HEK293 (cell line): Measurements from ENCODE around the gene TRAF3IP3.

Source experiments
- CTCF ChIA-PET: fragments of 350-600 bp; formaldehyde crosslinking; extraction: SDS; loops from one replicate; lab custom pipeline; 2021; ENCODE audit warnings: antibody characterized with exemption; lab: Yijun Ruan, JAX
- POLR2A ChIA-PET: fragments of 300-600 bp; formaldehyde crosslinking; extraction: SDS; loops from one replicate; lab custom pipeline; 2020; ENCODE audit warnings: antibody characterized with exemption, inconsistent platforms; lab: Yijun Ruan, JAX
- H3K27ac ChIP-seq: fragments of 200-500 bp; sonication (Bioruptor generic); 2 replicates; pipeline ENCODE4 v1.5.1; 2014; ENCODE audit warnings: low read depth, low read length, control low read depth, inconsistent platforms; ENCODE audit errors: extremely low read depth
- H3K36me3 ChIP-seq, 2 experiments: fragments of 200-500 bp in 1 of 2; sonication (Bioruptor generic) in 1 of 2; 1 replicate in 1 of 2; 2 replicates in 1 of 2; pipeline ENCODE4 v1.5.1; 2014 to 2017; ENCODE audit warnings: inconsistent platforms in 2 of 2, low read length in 2 of 2; ENCODE audit not compliant: control insufficient read depth in 2 of 2, insufficient read depth in 1 of 2
- H3K4me1 ChIP-seq: fragments of 200-500 bp; sonication (Bioruptor generic); 2 replicates; pipeline ENCODE4 v1.5.1; 2014; ENCODE audit warnings: mild to moderate bottlenecking, low read length, inconsistent platforms; ENCODE audit not compliant: control insufficient read depth, insufficient read depth
- H3K4me3 ChIP-seq: 2 replicates; pipeline ENCODE4 v1.5.1; 2011; ENCODE audit warnings: low read depth, mild to moderate bottlenecking, control low read depth, low read length, moderate library complexity
- H3K9me3 ChIP-seq: fragments of 200-500 bp; sonication (Bioruptor generic); 2 replicates; pipeline ENCODE4 v1.5.1; 2014; ENCODE audit warnings: low read depth, low read length, inconsistent platforms; ENCODE audit not compliant: control insufficient read depth, insufficient read depth
- CTCF ChIP-seq: fragments of 450-650 bp; formaldehyde crosslinking; IDR thresholded peaks from 2 replicates; pipeline ENCODE4 v1.5.1; 2016; ENCODE audit warnings: missing biosample characterization, missing genetic modification characterization
- FEZF1 ChIP-seq: fragments of 450-650 bp; formaldehyde crosslinking; IDR thresholded peaks from 2 replicates; pipeline ENCODE4 v1.5.1; 2016; ENCODE audit warnings: missing biosample characterization, missing genetic modification characterization
- GLIS1 ChIP-seq: fragments of 450-650 bp; formaldehyde crosslinking; IDR thresholded peaks from 2 replicates; pipeline ENCODE4 v1.5.1; 2016; ENCODE audit warnings: missing biosample characterization, missing genetic modification characterization
- PRDM10 ChIP-seq: fragments of 450-650 bp; formaldehyde crosslinking; IDR thresholded peaks from 2 replicates; pipeline ENCODE4 v1.5.1; 2016; ENCODE audit warnings: missing biosample characterization, missing genetic modification characterization
- ZBTB11 ChIP-seq: fragments of 450-650 bp; formaldehyde crosslinking; conservative IDR thresholded peaks from 2 replicates; pipeline ENCODE4 v1.5.1; 2016; ENCODE audit warnings: low read depth, missing biosample characterization, missing genetic modification characterization
- ZBTB8A ChIP-seq: fragments of 450-650 bp; formaldehyde crosslinking; IDR thresholded peaks from 2 replicates; pipeline ENCODE4 v1.5.1; 2016; ENCODE audit warnings: missing biosample characterization, missing genetic modification characterization
- ZFP69B ChIP-seq: fragments of 450-650 bp; formaldehyde crosslinking; IDR thresholded peaks from 2 replicates; pipeline ENCODE4 v1.5.1; 2016; ENCODE audit warnings: missing biosample characterization, missing genetic modification characterization
- ZNF398 ChIP-seq: fragments of 450-650 bp; formaldehyde crosslinking; IDR thresholded peaks from 2 replicates; pipeline ENCODE4 v1.5.1; 2017; ENCODE audit warnings: missing biosample characterization, missing genetic modification characterization
- ZNF404 ChIP-seq: fragments of 450-650 bp; formaldehyde crosslinking; IDR thresholded peaks from 2 replicates; pipeline ENCODE4 v1.5.1; 2017; ENCODE audit warnings: missing biosample characterization, missing genetic modification characterization
- ZNF549 ChIP-seq: fragments of 450-650 bp; IDR thresholded peaks from 2 replicates; pipeline ENCODE4 v1.5.1; 2018; ENCODE audit warnings: missing biosample characterization, missing genetic modification characterization, mild to moderate bottlenecking, inconsistent platforms, moderate library complexity
- ZNF629 ChIP-seq: fragments of 450-650 bp; formaldehyde crosslinking; IDR thresholded peaks from 2 replicates; pipeline ENCODE4 v1.5.1; 2017; ENCODE audit warnings: missing biosample characterization, missing genetic modification characterization
- ZNF654 ChIP-seq: fragments of 450-650 bp; formaldehyde crosslinking; IDR thresholded peaks from 2 replicates; pipeline ENCODE4 v1.5.1; 2016; ENCODE audit warnings: low read depth, missing biosample characterization, missing genetic modification characterization
- ZNF692 ChIP-seq: fragments of 450-650 bp; formaldehyde crosslinking; IDR thresholded peaks from 2 replicates; pipeline ENCODE4 v1.5.1; 2016; ENCODE audit warnings: missing biosample characterization, missing genetic modification characterization
- ZNF843 ChIP-seq: fragments of 450-650 bp; formaldehyde crosslinking; IDR thresholded peaks from 2 replicates; pipeline ENCODE4 v1.5.1; 2016; ENCODE audit warnings: missing biosample characterization, missing genetic modification characterization
- ZXDB ChIP-seq: fragments of 450-650 bp; formaldehyde crosslinking; IDR thresholded peaks from 2 replicates; pipeline ENCODE4 v1.5.1; 2016; ENCODE audit warnings: missing biosample characterization, missing genetic modification characterization

TRAF3IP3 gene

GRCh38 chr1:209800984-209801834 is 45.4 kb downstream of the TRAF3IP3 start (continued):
- TF ChIP-seq ZBTB11 (tag by site-specific recombination) = no peak
- TF ChIP-seq ZNF404 (tag by site-specific recombination) = no peak
- TF ChIP-seq ZNF398 (tag by site-specific recombination) = peak; percentile 36; the same call in 1 of the 2 replicates
- TF ChIP-seq GLIS1 (tag by site-specific recombination) = peak; percentile 30; the same call in 1 of the 2 replicates
- peak; percentile 26; the same call in 1 of the 2 replicates for TF ChIP-seq ZXDB (tag by site-specific recombination)
- TF ChIP-seq CTCF (tag by site-specific recombination) = no peak
- peak; percentile 64 for TF ChIP-seq ZNF629
- no peak for TF ChIP-seq ZNF692
- peak; percentile 59; the same call in 1 of the 2 replicates for TF ChIP-seq ZNF843 (tag by site-specific recombination)
- TF ChIP-seq, all 188 proteins: peak for 16

- peaks cover 18% of the 10 kb centered on the region for H3K4me1 ChIP-seq
- TF ChIP-seq FEZF1 (tag by site-specific recombination) = 0 out of 2 replicates have a peak, but pooled peaks have one; percentile 8
- TF ChIP-seq ZXDB (tag by site-specific recombination) = no peak
- TF ChIP-seq ZNF654 (tag by site-specific recombination) = no peak
- TF ChIP-seq ZFP69B (tag by site-specific recombination) = no peak
- TF ChIP-seq ZBTB8A = no peak
- TF ChIP-seq PRDM10 = peak; percentile 80
- peak; percentile 84 for TF ChIP-seq ZNF549 (tag by site-specific recombination)
- no peak overlapping the region for H3K4me3 ChIP-seq
- CTCF ChIA-PET = interaction anchor here (0.6 to 6.5 kb wide), 5 partner anchors 20 to 222 kb away, joined by 3 to 49 read pairs (median 3); no protein-coding TSS in a partner anchor
- H3K27ac ChIP-seq = no peak overlapping the region
- H3K36me3 ChIP-seq = no peaks in the 10 kb centered on the region
- no peaks in the 10 kb centered on the region for H3K9me3 ChIP-seq
- POLR2A ChIA-PET = interaction anchor here (2.4 to 2.5 kb wide), 2 partner anchors 18 to 25 kb away, joined by 6 to 12 read pairs; partner anchors contain the start of genes C1orf74 and UTP25
Measured at GRCh38 chr1:209802117-209802779, 46.4 kb downstream of the TRAF3IP3 start.
